SHP77 (cell line): ENCODE results near the gene SBK2.
A peak's percentile ranks its signal among the peaks of the same experiment; 100 is the strongest.
"Not testable (repeated sequence)": the region's sequence is repeated elsewhere in the genome, so short reads cannot be mapped to it uniquely, and the experiment has no call there.

Source experiments
- DNase-seq, 2 experiments: peaks; one replicate each; lab custom pipeline; 2025; lab: John Stamatoyannopoulos, UW

SBK2 gene

GRCh38 chr19:55535965-55536350 lies 975 bp downstream of the SBK2 start:
- no peak for DNase-seq

GRCh38 chr19:55535173-55535964 lies 1.6 kb downstream of the SBK2 start:
- DNase-seq, result no peak

DNA sequence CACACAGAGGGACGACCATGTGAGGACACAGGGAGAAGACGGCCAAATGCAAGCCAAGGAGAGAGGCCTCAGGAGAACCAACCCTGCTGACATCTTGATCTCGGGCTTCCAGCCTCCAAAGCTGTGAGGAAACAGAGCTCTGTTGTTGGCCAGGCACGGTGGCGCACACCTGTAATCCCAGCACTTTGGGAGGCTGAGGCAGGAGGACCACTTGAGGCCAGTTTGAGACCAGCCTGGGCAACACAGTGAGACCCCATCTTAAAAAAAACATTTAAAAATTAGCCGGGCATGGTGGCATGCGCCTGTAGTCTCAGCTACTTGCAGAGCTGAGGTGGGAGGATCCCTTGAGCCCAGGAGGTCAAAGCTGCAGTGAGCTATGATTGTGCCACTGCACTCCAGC lies 2.7 kb downstream of the SBK2 start:
- DNase-seq, result not testable (repeated sequence)

GRCh38 chr19:55530996-55531395 lies 5.9 kb downstream of the SBK2 start:
- no peak for DNase-seq

- no peak for DNase-seq
Observed at GRCh38 chr19:55529636-55530234, 7.2 kb downstream of the SBK2 start.

DNA sequence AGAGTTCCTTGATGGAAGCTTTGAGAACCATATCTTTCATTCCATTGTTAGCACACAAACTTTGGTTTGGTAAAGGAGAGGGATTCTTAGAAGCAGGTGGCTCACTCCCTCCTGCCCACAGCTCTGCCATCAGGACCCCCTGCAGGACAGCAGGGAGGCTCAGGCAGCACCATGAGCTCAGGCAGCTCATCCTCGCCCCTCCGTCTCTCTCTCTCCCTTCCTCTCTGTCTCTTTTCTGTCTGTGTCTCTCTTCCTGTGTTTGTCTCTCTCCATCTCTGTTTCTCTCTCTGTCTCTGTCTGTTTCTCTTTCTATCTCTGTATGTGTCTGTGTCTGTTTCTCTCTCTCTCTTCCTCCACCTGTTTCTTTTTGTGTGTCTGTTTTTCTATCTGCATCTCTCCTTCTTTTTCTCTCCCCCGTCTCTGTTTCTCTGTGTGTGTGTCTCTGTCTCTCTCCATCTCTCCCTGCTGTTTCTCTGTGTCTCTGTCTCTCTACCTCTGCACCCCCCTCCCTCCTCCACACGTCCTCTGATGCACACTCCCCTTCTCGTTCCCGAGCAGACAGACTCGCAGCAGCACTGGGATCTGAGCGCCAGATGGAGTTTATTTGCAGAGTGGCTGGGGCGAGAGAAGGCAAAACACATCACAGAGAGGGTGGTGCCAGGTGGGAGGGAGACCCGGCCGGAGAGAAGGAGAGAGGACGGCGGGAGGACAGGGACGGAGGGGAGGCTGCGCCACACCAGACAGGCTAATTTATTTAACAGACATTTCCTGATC lies 8.7 kb downstream of the SBK2 start:
- DNase-seq, result peak; percentile 89 to 96

GRCh38 chr19:55527197-55528029 lies 9.5 kb downstream of the SBK2 start:
- no peak for DNase-seq

DNA sequence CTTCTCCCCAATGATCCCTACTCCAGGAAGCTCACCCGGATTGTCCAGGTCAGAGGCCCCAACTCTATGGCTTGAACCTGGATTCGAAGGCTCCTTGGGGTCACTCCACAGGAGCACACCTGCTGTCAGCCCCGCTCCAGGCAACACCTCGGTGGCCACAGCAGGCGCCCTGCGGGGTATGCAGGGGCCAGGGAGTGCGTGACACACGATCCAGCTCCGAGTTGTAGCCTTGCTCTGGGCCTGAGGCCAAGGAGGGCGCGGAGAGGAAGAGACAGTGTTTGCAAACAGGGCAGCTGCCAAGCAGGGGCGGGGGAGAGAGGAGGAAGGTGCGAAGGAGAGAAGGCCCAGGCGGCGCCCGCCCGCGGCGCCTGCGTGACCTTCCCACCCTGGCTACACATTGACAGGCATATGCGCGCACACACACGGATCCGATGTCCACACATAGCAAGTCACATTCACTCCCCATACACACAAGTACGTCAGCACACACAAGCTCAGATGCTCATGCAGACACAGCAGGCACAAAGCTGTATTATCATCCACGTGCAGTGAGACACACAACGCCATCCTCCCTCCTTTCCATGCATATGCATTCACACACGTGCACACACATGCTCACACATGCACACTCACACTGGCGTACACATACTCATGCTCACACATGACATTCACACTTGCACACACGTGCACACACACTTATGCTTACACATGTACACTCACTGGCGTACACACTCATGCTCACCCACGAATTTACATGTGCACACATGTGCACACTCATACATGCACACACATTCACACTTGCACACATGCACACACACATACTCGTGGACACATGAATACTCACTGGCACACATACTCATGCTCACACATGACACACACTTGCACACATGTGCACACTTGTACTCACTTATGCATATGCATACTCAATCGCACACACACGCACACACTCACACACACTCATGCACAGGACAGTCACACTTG lies 10.4 kb downstream of the SBK2 start:
- DNase-seq, result peak; percentile 90 to 94

- DNase-seq, result no peak
Observed at GRCh38 chr19:55525289-55526101, 11.4 kb downstream of the SBK2 start.

DNA sequence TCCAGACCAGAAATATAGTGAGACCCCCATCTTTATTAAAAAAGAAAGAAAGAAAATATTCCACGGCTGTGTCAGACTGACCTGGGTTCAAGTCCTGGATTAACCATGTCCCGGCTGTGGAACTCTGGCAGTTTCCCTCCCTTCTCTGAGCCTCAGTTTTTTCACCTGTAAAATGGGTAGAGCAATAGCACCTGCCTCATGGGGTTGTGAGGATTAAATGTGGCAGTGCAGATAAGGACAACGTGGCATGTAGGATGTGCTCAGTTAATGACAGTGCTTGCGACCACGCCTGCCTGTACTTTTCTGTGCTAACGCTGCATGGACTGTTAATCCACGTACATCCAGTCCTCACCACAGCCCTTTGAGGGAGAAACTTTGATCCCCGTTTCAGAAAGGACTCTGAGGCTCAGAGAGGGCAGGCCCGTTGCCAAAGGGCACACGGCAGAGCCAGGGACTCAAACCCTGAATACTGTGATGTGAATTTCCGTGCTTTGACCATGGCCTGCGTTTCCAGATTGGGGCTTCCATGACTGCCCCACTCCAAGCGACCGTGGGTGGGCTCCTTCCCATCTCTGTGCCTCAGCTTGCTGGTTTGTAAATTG lies 16.1 kb downstream of the SBK2 start:
- DNase-seq, result no peak

- DNase-seq, result peak; percentile 5 to 27
Observed at GRCh38 chr19:55519451-55520311, 17.3 kb downstream of the SBK2 start.

DNA sequence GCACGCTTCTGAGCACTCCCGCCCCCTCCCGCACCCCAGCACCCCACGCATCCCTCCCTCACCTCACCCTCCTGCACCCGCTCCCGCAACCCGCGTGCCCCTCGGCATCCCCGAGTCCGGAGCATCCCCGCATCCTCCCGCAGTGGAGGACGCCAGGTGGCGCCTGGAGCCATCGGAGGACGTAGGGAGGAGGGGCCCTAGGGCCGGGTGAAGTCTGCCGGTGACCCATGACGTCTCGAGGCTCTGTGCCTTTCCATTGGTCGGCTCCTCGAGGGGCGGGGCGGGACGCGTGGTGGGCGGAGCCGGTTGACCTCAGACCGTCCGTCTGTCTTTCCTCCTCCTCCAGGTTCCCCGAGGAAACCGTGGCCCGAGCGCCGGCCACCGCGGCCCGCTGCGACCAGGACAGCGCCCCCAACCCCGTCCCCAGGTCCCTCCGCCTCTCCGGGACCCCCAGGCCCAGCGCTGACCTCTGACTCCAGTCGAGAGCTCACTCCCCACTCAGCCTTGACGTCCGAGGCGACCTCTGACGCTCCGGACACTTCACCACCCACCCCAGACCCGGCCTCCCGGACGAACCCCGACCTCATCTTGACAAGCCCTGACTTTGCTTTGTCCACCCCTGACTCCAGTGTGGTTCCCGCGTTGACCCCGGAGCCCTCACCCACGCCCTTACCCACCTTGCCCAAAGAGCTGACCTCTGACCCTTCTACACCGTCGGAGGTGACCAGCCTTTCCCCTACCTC lies 19.9 kb downstream of the SBK2 start:
- peak; percentile 80 to 81 for DNase-seq

GRCh38 chr19:55508120-55508519 lies 28.8 kb downstream of the SBK2 start:
- DNase-seq, result no peak

- no peak for DNase-seq
Observed at GRCh38 chr19:55504981-55505380, 32.0 kb downstream of the SBK2 start.

DNA sequence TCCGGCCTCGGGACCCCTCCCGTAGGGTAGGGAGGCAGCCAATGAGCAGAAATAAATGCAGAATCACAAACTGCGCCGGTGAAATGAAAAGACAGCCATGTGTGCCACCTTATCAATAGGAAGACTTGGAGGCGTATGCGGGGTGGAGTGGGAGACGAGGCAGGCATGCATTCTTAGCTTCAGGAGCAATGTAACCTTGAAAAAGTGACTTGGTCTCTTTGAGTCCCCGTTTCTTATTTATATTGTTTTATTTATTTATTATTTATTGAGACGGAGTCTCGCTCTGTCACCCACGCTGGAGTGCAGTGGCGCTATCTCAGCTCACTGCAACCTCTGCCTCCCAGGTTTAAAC lies 32.7 kb downstream of the SBK2 start:
- DNase-seq, result no peak

DNA sequence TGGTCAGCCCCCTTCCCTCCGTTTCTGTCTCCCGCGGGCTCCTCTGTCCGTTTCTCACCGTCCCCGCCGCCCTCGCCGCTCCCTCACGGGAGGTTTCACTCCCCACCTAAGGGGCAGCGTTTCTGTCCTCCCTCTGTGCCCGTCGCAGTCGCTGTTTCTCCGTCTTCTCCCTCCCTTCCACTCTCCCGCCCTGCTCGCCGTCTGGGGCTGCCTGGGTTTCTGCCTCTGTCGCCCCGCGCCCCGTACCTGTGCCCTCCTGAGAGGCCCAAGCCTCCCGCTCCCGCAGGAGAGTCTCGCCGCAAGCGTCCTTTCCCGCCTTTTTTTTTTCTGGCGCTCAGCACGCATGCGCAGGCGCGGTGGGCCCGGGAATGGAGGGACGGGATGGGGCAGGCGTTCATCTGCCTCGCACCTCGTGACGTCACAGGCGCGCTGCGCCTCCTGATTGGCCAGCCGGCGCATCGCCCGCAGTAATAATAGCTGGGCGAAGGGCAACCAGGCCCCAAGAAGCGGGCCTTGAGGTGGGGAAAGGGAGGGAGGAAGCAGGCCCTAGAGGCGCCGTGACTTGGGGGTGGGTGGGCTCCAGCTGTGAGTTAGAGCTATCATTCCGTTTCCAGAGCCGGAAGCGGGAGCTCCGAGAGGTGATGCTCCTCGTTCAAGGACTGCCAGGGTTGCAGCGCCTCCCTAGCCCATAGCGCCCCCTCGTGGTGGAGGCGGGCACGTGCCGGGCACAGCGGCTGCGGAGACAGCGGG lies 33.3 kb downstream of the SBK2 start:
- DNase-seq, result peak; percentile 87 to 88

GRCh38 chr19:55503157-55503501 lies 33.8 kb downstream of the SBK2 start:
- no peak for DNase-seq
